GM18526 (cell line): ENCODE results near the gene THAP2.

Experiments
- POLR2A ChIP-seq: IDR thresholded peaks from 3 replicates; pipeline ENCODE4 v1.6.1; 2011; ENCODE audit not compliant: insufficient read length; ENCODE audit errors: extremely low read depth

Gene THAP2

GRCh38 chr12:71663561-71664410 is at the start of gene THAP2, which contains the start of gene ZFC3H1:
THAP2 (plus strand) TSS chr12:71664301; CDS start chr12:71664510, 209 bp downstream.
ZFC3H1 (minus strand) TSS chr12:71663848; CDS start chr12:71663610, 238 bp downstream.
- TF ChIP-seq POLR2A, result peak; percentile 95

DNA sequence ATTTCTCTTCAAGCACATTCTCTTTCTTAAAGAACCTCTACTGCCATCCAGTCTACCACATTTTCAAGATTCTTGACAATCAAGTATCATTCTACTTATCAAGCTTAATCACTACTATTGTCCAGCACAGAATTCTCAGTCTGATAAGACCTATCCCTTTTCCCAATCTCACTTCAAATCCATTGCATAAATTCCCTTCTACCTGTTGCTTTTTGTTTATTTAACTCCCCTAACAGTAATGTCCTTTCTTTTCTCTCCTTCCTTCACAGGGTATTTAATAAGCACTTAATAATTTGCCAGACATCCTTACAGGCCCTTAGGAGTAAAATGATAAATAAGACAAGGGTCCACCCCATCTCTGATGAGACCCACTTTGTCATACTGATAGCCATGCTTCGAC is 42.2 kb upstream of the THAP2 start:
- TF ChIP-seq POLR2A, result no peak

- no peak for TF ChIP-seq POLR2A
These were observed 38.6 kb upstream of the THAP2 start for GRCh38 chr12:71625476-71625875.

DNA sequence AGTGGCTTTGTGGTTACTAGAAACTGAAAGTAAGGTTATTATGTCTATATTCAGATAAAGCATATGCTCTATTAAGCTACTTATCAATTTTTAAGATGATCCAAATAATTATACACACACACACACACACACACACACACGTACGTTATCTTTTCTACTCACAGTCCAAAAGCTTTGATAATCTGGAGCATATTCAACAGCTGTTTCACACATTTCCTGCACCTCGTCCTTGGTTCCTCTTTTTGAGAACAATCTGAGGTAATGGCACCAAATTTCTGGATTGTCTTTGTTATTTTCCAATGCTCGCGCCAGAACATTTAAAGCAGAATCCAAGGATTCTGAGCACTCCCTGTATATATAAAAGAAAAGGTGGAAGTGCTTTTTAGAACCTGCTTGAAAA is 38.0 kb upstream of the THAP2 start:
- TF ChIP-seq POLR2A, result no peak

GRCh38 chr12:71626768-71627167 is 37.3 kb upstream of the THAP2 start:
- no peak for TF ChIP-seq POLR2A

GRCh38 chr12:71627438-71628002 is 36.6 kb upstream of the THAP2 start:
- no peak for TF ChIP-seq POLR2A

GRCh38 chr12:71636704-71637115 is 27.4 kb upstream of the THAP2 start:
- no peak for TF ChIP-seq POLR2A

GRCh38 chr12:71638499-71638898 is 25.6 kb upstream of the THAP2 start:
- no peak for TF ChIP-seq POLR2A

GRCh38 chr12:71639341-71639760 is 24.8 kb upstream of the THAP2 start:
- TF ChIP-seq POLR2A, result no peak

DNA sequence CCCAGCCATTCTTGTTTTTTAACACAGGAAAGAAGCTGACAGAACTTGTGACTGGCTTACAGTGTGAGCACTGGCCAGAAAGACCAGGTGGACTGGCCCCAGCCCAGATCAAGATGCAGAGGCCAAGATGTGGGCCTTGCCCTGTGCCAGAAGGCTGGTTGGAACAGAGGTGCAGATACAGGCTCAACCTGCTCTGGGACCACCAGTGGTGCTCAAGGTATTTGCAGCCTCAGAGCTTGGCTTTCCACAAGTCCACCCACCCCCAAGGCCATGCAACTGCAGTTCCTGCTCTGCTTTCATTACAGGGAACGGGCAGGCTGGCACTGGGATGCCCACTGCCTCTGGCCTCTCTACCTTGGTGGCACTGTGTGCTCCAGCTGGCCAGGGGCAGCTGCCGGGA is 23.8 kb upstream of the THAP2 start:
- no peak for TF ChIP-seq POLR2A

DNA sequence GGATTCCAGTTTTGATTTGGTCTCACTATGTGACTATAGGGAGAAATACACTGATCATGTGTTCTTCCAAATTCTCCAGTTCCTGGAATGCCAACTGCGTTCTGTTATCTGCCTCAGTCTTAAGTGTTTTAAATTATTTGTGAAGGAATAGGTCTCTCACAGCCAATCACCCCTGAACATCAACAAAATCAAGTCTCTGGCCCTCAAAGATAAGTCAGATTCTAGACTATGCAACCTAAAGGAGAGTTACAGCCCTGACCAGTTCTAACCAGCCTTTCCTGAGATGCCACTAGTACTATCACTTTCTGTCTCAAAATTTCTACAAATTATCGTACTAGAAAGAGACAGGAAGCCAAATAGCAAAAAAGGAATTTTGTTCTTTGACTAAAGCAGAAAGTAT is 22.7 kb upstream of the THAP2 start:
- no peak for TF ChIP-seq POLR2A

DNA sequence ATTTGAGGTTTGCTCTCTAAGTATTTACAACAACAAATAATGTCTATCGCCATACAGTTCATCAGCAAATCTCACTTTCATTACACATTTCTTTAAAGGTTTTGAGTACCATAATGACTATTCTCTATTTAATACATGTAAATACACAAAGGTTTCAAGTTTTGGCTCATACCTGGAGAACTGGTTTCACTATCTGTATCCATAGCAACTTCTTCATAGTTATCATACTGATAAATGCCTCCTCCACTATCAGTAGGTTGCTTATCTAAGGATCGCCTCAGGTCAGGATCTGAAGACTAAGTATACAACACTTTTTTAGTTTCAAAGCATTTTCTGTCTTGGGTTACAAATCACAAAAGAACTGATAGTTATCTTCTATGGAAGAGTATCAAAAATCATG is 21.8 kb upstream of the THAP2 start:
- no peak for TF ChIP-seq POLR2A

- no peak for TF ChIP-seq POLR2A
These were observed 18.8 kb upstream of the THAP2 start for GRCh38 chr12:71645268-71645667.

DNA sequence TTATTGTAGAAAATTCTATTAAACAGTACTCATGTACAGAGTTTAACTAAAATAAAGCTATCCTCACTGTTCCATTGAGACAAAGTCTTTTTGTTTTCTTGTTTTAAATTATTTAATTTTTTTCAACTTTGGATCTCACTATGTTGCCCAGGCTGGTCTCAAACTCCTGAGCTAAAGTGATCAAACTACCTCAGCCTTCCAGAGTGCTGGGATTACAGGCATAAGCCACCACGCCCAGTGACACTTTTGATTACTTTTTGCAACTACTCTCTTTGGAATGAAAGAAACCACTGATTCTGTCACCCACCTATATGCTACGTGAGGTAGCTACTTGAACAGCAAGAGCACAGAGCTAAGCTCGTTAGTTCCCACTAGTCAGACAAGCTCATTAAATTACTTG is 17.6 kb upstream of the THAP2 start:
- TF ChIP-seq POLR2A, result no peak

DNA sequence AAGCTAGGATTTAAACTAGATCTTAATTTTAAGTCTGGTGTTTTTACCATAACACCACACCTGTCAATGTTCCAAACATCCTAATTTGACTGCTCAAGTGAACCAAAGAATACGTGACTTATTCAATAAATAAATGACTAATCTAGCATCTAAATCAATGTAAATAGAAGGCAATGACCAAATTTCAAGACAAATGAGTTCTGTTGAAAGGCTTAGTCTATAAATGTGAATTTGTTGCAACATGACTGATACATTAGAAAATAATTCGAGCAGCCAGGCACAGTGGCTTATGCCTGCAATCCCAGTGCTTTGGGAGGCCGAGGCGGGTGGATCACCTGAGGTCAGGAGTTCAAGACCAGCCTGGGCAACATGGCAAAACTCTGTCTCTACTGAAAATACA is 15.6 kb upstream of the THAP2 start:
- TF ChIP-seq POLR2A, result no peak

DNA sequence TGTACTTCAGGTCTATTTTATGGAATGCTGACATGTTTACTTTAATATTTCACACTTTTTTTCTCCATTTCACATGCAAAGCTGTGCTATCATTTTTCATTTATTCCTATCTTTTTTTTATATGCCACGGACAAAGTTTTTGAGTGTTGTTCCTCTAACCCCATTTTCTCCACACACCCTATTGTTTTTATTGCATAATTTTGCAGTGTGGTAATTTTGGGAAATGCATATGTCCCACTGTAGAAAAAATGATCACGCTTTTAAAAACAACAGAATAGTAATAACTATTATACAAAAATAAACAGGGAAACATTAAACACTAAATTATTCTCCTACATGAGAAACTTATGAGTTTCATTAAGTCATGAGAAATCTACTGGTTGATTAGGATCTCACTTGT is 14.7 kb upstream of the THAP2 start:
- TF ChIP-seq POLR2A, result no peak
